HAP-1 (cell line): ENCODE results near the gene OBP2A.

ENCODE experiments used
- DNase-seq, 2 experiments: peaks; one replicate each; pipeline ENCODE4 v3.0.0-alpha.2; 2016 to 2020; ENCODE audit warnings: low spot score in 2 of 2
- H3K27me3 ChIP-seq: fragments of 250-450 bp; sonication (Bioruptor Pico); 2 replicates; pipeline ENCODE4 v1.5.1; 2020; ENCODE audit warnings: low read depth, mild to moderate bottlenecking, moderate library complexity
- H3K36me3 ChIP-seq: fragments of 250-450 bp; sonication (Bioruptor Pico); replicated peaks from 2 replicates; pipeline ENCODE4 v1.5.1; 2020; ENCODE audit warnings: mild to moderate bottlenecking
- H3K4me1 ChIP-seq: fragments of 250-450 bp; sonication (Bioruptor Pico); 2 replicates; pipeline ENCODE4 v1.5.1; 2020; ENCODE audit warnings: mild to moderate bottlenecking
- H3K4me3 ChIP-seq: fragments of 250-450 bp; sonication (Bioruptor Pico); 2 replicates; pipeline ENCODE4 v1.5.1; 2020; ENCODE audit warnings: mild to moderate bottlenecking, moderate library complexity
- H3K9me3 ChIP-seq: fragments of 250-450 bp; sonication (Bioruptor Pico); 2 replicates; pipeline ENCODE4 v1.5.1; 2020; ENCODE audit warnings: mild to moderate bottlenecking, moderate library complexity
- in situ Hi-C: fragments of 300-500 bp; cut with MboI; formaldehyde crosslinking; loops from 3 replicates; pipeline ENCODE4 v1.14.3; 2020; ENCODE audit warnings: low sequenced_read_pairs, inconsistent platforms, mixed read lengths

The OBP2A gene

DNA sequence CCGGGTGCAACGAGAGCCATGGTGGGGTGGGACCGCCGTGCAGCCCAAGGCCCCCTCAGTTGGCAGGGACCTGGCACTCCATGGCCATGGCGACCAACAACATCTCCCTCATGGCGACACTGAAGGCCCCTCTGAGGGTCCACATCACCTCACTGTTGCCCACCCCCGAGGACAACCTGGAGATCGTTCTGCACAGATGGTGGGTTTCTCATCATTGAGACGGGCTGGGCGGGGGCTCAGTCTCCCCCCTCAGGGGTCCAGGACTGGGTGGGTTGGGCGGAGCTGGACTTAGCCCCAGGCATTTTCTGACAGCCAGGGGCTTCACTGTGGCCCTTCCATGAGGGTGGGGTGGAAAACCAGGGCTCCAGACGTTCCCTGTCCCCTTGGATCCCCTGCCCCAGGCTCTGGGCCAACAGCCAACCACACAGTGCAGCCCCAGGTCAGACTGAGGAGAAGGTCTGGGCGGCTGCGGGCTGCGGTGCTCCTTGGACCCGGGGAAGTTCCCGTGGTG lies 16.4 kb downstream of the OBP2A start:
- in situ Hi-C loops, result no loop called here
- Histone ChIP-seq H3K9me3 (no peaks in the 10 kb centered on the region), H3K27me3 (no peaks in the 10 kb centered on the region), H3K36me3 (no peaks in the 10 kb centered on the region), H3K4me1 (no peaks in the 10 kb centered on the region), H3K4me3 (no peak overlapping the region)
- no peak for DNase-seq

DNA sequence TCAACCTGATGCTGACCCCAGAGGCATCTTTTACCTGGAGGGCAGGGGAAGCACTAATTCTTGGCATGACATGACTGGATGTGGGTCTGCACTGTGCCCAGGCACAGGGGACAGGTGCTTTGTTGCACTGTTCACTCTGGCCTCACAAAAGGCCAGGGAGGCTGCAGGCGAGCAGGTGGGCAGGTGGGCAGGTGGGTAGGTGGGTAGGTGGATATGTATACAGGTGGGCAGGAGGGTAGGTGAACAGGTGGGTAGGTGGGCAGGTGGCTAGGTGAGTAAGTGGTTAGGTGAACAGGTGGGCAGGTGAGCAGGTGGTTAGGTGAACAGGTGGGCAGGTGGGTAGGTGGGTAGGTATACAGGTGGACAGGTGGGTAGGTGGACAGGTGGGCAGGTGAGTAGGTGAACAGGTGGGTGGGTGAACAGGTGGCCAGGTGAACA lies 17.1 kb downstream of the OBP2A start:
- Histone ChIP-seq H3K4me1 (no peaks in the 10 kb centered on the region), H3K4me3 (no peak overlapping the region), H3K9me3 (no peaks in the 10 kb centered on the region), H3K27me3 (no peaks in the 10 kb centered on the region), H3K36me3 (no peaks in the 10 kb centered on the region)
- no peak for DNase-seq
- in situ Hi-C loops, result no loop called here

GRCh38 chr9:135563858-135564257 lies 17.9 kb downstream of the OBP2A start:
- Histone ChIP-seq H3K36me3 (no peaks in the 10 kb centered on the region), H3K27me3 (no peaks in the 10 kb centered on the region), H3K4me3 (no peak overlapping the region), H3K9me3 (no peaks in the 10 kb centered on the region), H3K4me1 (no peaks in the 10 kb centered on the region)
- DNase-seq, result no peak
- in situ Hi-C loops, result no loop called here

DNA sequence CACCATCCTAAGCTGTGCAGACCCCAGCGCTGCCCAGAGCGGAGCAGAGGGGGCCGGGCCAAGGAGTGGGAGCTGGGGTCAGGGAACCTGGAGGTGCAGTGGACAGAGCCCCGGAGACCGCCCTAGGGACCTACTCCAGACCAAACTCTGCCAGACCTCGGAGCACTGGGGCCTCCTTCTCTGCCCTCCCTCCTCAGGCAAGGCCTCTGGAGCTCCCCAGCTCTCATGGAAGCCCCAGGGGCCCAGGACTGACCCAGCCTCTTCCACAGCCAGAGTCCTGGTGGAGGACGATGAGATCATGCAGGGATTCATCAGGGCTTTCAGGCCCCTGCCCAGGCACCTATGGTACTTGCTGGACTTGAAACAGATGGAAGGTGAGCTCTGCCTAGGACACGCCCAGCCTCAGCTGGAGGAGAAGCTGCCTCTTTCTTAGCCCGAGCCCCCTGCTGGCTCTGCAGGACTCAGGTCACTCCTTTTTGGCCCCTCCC lies 19.3 kb downstream of the OBP2A start:
- Histone ChIP-seq H3K9me3 (0 out of 2 replicates have a peak, but pooled peaks cover 2% of the 10 kb centered on the region), H3K4me3 (no peak overlapping the region), H3K4me1 (no peaks in the 10 kb centered on the region), H3K27me3 (no peaks in the 10 kb centered on the region), H3K36me3 (no peaks in the 10 kb centered on the region)
- in situ Hi-C loops, result no loop called here
- DNase-seq, result no peak

GRCh38 chr9:135565636-135566035 lies 19.7 kb downstream of the OBP2A start:
- H3K4me1 ChIP-seq, result no peaks in the 10 kb centered on the region
- in situ Hi-C loops, result no loop called here
- no peak for DNase-seq
- H3K9me3 ChIP-seq, result 0 out of 2 replicates have a peak, but pooled peaks cover 2% of the 10 kb centered on the region
- no peaks in the 10 kb centered on the region for H3K36me3 ChIP-seq
- no peak overlapping the region for H3K4me3 ChIP-seq
- H3K27me3 ChIP-seq, result no peaks in the 10 kb centered on the region

DNA sequence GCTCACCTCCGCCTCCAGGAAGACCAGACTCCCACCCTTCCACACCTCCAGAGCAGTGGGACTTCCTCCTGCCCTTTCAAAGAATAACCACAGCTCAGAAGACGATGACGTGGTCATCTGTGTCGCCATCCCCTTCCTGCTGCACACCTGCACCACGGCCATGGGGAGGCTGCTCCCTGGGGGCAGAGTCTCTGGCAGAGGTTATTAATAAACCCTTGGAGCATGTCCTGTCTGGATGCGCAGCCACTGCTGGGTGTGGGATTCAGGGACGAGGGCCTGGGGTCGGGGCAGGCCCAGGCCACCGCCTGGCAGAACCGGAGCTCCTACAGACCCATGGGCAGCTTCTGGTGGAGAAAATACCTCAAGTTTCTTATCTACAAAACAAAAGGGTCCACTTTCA lies 20.6 kb downstream of the OBP2A start:
- no peak for DNase-seq
- Histone ChIP-seq H3K27me3 (no peaks in the 10 kb centered on the region), H3K36me3 (no peaks in the 10 kb centered on the region), H3K4me1 (no peaks in the 10 kb centered on the region), H3K4me3 (no peak overlapping the region), H3K9me3 (0 out of 2 replicates have a peak, but pooled peaks cover 2% of the 10 kb centered on the region)
- in situ Hi-C loops, result no loop called here

GRCh38 chr9:135567311-135567710 lies 21.4 kb downstream of the OBP2A start:
- H3K4me1 ChIP-seq, result no peaks in the 10 kb centered on the region
- no peaks in the 10 kb centered on the region for H3K36me3 ChIP-seq
- no peak overlapping the region for H3K4me3 ChIP-seq
- in situ Hi-C loops, result no loop called here
- no peaks in the 10 kb centered on the region for H3K27me3 ChIP-seq
- no peak for DNase-seq
- H3K9me3 ChIP-seq, result 0 out of 2 replicates have a peak, but pooled peaks cover 2% of the 10 kb centered on the region

DNA sequence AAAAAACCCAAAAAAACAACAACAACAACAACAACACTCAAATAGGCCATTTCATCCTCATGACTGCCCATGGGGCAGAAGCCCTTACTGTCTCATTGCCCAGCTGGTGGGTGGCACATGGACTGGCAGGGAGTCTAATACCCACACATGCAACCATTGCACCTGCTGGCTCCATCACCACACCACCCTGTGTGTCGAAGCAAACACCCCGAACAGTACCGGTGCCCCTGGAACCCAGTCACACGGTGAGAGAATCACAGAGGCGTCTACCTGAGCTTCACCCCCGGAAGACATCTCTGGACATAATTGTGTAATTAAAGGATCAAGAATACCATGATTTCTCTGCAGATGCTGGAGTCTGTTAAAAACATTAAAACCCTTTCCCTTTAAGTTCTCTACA lies 22.1 kb downstream of the OBP2A start:
- Histone ChIP-seq H3K4me3 (no peak overlapping the region), H3K36me3 (no peaks in the 10 kb centered on the region), H3K27me3 (no peaks in the 10 kb centered on the region), H3K4me1 (no peaks in the 10 kb centered on the region), H3K9me3 (0 out of 2 replicates have a peak, but pooled peaks cover 2% of the 10 kb centered on the region)
- in situ Hi-C loops, result no loop called here
- no peak for DNase-seq

DNA sequence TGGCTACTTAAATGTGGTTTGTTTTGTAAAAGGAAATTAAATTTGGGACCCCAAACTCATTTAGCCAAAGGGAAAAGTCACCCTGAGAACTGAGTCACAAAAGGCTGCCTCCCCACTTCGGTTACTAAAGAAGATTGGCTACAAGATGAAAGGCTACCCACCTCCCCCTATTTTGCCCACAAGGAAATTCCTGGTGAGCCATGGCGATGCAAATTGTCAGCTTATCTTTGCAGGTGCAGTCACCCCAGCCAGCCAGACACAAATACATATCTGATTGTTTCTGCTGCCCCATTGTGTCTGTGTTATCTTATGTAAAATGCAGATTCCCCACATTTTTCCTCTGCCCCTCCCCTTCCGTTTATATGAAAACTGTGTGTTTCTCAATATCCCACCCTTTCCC lies 24.5 kb downstream of the OBP2A start:
- in situ Hi-C loops, result no loop called here
- H3K27me3 ChIP-seq, result no peaks in the 10 kb centered on the region
- no peak for DNase-seq
- H3K4me1 ChIP-seq, result no peaks in the 10 kb centered on the region
- H3K4me3 ChIP-seq, result no peak overlapping the region
- H3K9me3 ChIP-seq, result 0 out of 2 replicates have a peak, but pooled peaks cover 2% of the 10 kb centered on the region
- no peaks in the 10 kb centered on the region for H3K36me3 ChIP-seq

- Histone ChIP-seq H3K36me3 (no peaks in the 10 kb centered on the region), H3K4me3 (no peak overlapping the region), H3K4me1 (no peaks in the 10 kb centered on the region), H3K27me3 (no peaks in the 10 kb centered on the region), H3K9me3 (0 out of 2 replicates have a peak, but pooled peaks cover 2% of the 10 kb centered on the region)
- DNase-seq, result no peak
- in situ Hi-C loops, result no loop called here
These were observed 26.3 kb downstream of the OBP2A start for GRCh38 chr9:135572233-135572632.

DNA sequence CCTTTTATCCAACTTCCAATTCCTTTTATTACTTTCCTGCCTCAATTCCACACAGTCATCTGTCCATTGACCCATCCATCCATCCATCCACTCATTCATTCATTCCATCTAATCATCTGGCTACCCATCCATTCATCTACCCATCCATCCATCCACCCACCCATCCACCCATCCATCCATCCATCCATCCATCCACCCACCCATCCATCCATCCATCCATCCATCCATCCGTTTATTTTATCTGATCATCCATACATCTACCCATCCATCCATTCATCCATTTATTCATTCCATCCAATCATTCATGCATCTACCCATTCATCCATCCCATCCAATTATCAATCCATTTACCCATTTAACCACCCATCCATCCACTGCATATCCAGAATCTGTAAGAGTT lies 27.2 kb downstream of the OBP2A start:
- Histone ChIP-seq H3K36me3 (no peaks in the 10 kb centered on the region), H3K4me3 (no peak overlapping the region), H3K4me1 (no peaks in the 10 kb centered on the region), H3K27me3 (no peaks in the 10 kb centered on the region), H3K9me3 (0 out of 2 replicates have a peak, but pooled peaks cover 2% of the 10 kb centered on the region)
- no peak for DNase-seq
- in situ Hi-C loops, result no loop called here

DNA sequence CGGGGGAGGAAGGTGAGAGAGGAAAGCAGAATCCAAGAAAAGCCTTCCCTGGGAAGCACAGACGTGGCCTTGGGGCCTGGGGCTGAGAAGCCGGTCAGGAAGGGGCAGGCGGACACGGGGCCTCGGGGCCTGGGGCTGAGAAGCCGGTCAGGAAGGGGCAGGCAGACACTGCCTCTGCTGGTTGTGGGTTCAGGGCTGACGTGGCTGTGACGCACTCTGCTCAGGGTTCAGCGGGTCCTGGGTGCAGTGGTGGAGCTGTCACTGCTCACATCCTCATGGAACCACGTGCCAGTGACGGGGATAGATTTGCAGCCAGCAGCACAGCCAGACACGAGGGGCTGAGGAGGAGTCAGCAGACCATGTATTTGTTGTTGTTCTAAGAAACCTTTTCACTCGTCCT lies 28.4 kb downstream of the OBP2A start:
- no peak for DNase-seq
- H3K9me3 ChIP-seq, result no peaks in the 10 kb centered on the region
- H3K27me3 ChIP-seq, result no peaks in the 10 kb centered on the region
- H3K4me3 ChIP-seq, result no peak overlapping the region
- in situ Hi-C loops, result no loop called here
- no peaks in the 10 kb centered on the region for H3K36me3 ChIP-seq
- no peaks in the 10 kb centered on the region for H3K4me1 ChIP-seq

GRCh38 chr9:135574943-135575342 lies 29.0 kb downstream of the OBP2A start:
- no peaks in the 10 kb centered on the region for H3K36me3 ChIP-seq
- in situ Hi-C loops, result no loop called here
- H3K27me3 ChIP-seq, result no peaks in the 10 kb centered on the region
- no peaks in the 10 kb centered on the region for H3K4me1 ChIP-seq
- no peak overlapping the region for H3K4me3 ChIP-seq
- H3K9me3 ChIP-seq, result no peaks in the 10 kb centered on the region
- DNase-seq, result no peak

DNA sequence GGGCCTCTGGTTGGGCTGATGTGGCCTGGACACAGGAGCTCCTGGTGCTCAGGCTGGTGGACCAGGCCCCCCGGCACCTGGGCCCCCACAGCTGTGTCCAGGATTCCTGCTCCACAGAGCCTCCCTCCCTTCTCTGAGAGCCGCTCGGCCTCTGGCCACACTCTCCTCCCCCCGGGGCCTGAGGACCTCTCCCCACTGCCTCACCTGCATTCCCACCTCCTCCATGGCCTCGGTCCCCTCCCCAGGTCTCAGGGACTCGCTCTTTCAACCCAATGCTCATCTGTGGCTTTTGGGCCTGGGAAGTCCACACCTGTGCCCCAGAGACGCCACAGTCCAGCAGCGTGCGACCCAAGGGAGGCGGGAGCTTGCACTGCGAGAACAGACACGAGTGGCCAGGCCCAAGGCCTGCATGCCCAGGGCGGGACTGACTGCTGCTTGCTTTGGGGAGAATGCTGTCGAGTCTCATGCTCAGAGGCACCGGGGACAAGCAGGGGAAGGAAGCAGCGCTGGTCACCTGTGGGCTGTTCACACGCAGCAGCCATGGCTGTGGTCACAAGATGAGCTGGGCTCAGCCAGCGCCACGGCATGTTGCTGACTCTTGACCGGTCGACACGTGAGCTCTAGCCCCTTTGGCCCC lies 30.2 kb downstream of the OBP2A start:
- H3K9me3 ChIP-seq, result no peaks in the 10 kb centered on the region
- H3K27me3 ChIP-seq, result no peaks in the 10 kb centered on the region
- no peak overlapping the region for H3K4me3 ChIP-seq
- DNase-seq, result no peak
- H3K36me3 ChIP-seq, result no peaks in the 10 kb centered on the region
- in situ Hi-C loops, result no loop called here
- no peaks in the 10 kb centered on the region for H3K4me1 ChIP-seq
